Vagina (tissue), 2 donors: ENCODE data around the gene SRSF11. TPM values are rescaled to one million over a fixed set of nuclear protein-coding genes. Genes with fewer than 3 reads are reported as not detected.
A peak's percentile ranks its signal among the peaks of the same experiment; 100 is the strongest.

Experiments
- DNase-seq, 2 donors: peaks; one replicate each; pipeline ENCODE4 v3.0.0-alpha.2; 2017; ENCODE audit errors: extremely low spot score in 2 of 2
- H3K27ac ChIP-seq: fragments of 200-600 bp; sonication (generic); one replicate; pipeline ENCODE4 v1.5.1; 2019
- H3K27me3 ChIP-seq: fragments of 200-600 bp; sonication (generic); one replicate; pipeline ENCODE4 v1.5.1; 2019
- H3K36me3 ChIP-seq, 2 donors: fragments of 200-600 bp; sonication (generic); one replicate each; pipeline ENCODE4 v1.5.1; 2017 to 2019
- H3K4me1 ChIP-seq: fragments of 200-600 bp; sonication (generic); one replicate; pipeline ENCODE4 v1.5.1; 2019
- H3K4me3 ChIP-seq, 2 donors: fragments of 200-600 bp; sonication (generic); 1 replicate in 1 of 2; 2 replicates in 1 of 2; pipeline ENCODE4 v1.5.1; 2016 to 2019
- H3K9me3 ChIP-seq: fragments of 200-600 bp; sonication (generic); one replicate; pipeline ENCODE4 v1.5.1; 2019
- CTCF ChIP-seq, 3 experiments: fragments of 450-650 bp in 2 of 3; fragments of 200-600 bp in 1 of 3; sonication (generic) in 1 of 3; IDR thresholded peaks; one replicate each; pipeline ENCODE4 v1.5.1; 2017 to 2019; ENCODE audit warnings: antibody characterized with exemption in 3 of 3, mild to moderate bottlenecking in 2 of 3, moderate library complexity in 2 of 3
- POLR2A ChIP-seq, 2 donors: fragments of 450-650 bp; IDR thresholded peaks; one replicate each; pipeline ENCODE4 v1.6.1; 2017; ENCODE audit warnings: antibody characterized with exemption in 2 of 2, mild to moderate bottlenecking in 2 of 2, moderate library complexity in 2 of 2
- POLR2AphosphoS5 ChIP-seq, 2 donors: sonication (generic); formaldehyde crosslinking; IDR thresholded peaks; one replicate each; pipeline ENCODE4 v1.9.0; 2017; ENCODE audit warnings: antibody characterized with exemption in 2 of 2, mild to moderate bottlenecking in 2 of 2, low read depth in 1 of 2; ENCODE audit not compliant: insufficient read depth in 1 of 2
- intact Hi-C: fragments of 100-400 bp; cut with DNase I; formaldehyde crosslinking; loops from one replicate; pipeline ENCODE4 v1.15.1; 2023
- total RNA-seq: library from RNA; depleted of rRNA; stranded (reverse); fragments of >200 nt; gene quantifications from one replicate; pipeline ENCODE4 v1.2.3, GENCODE V29; 2016

SRSF11 gene
- total RNA-seq, 1 donor from 2014 or later = 186 TPM

- no peak overlapping the region for H3K27ac ChIP-seq
- peak overlapping the region in 1 of 2 donors; percentile 74 for H3K4me3 ChIP-seq
- intact Hi-C loops = no loop called here
- no peaks in the 10 kb centered on the region for H3K27me3 ChIP-seq
- H3K4me1 ChIP-seq = peaks cover 67% of the 10 kb centered on the region
- no peak for DNase-seq
- TF ChIP-seq POLR2AphosphoS5 (IDR thresholded peaks at IDR 0.05; ENCODE audit: insufficient read depth in 1 of 2, low read depth in 1 of 2) (no peak), CTCF (IDR thresholded peaks at IDR 0.05) (no peak), POLR2A (IDR thresholded peaks at IDR 0.05) (no peak)
- H3K36me3 ChIP-seq = peaks cover 0 to 4% of the 10 kb centered on the region in 2 donors
- H3K9me3 ChIP-seq = no peaks in the 10 kb centered on the region
These were observed 13.7 kb upstream of the SRSF11 start for GRCh38 chr1:70207492-70207891.

GRCh38 chr1:70208292-70208691, 12.9 kb upstream of the SRSF11 start:
- DNase-seq = no peak
- H3K27me3 ChIP-seq = no peaks in the 10 kb centered on the region
- H3K9me3 ChIP-seq = no peaks in the 10 kb centered on the region
- TF ChIP-seq POLR2A (IDR thresholded peaks at IDR 0.05) (no peak), POLR2AphosphoS5 (IDR thresholded peaks at IDR 0.05; ENCODE audit: insufficient read depth in 1 of 2, low read depth in 1 of 2) (no peak)
- intact Hi-C loops = no loop called here
- H3K27ac ChIP-seq = no peak overlapping the region
- H3K36me3 ChIP-seq = peaks cover 0 to 4% of the 10 kb centered on the region in 2 donors
- peaks cover 70% of the 10 kb centered on the region for H3K4me1 ChIP-seq
- H3K4me3 ChIP-seq = no peak overlapping the region

GRCh38 chr1:70210820-70211219, 10.4 kb upstream of the SRSF11 start:
- no peak for DNase-seq
- H3K27me3 ChIP-seq = no peaks in the 10 kb centered on the region
- H3K36me3 ChIP-seq = peaks cover 0 to 13% of the 10 kb centered on the region in 2 donors
- intact Hi-C loops = no loop called here
- H3K4me3 ChIP-seq = no peak overlapping the region
- H3K9me3 ChIP-seq = no peaks in the 10 kb centered on the region
- TF ChIP-seq POLR2A (IDR thresholded peaks at IDR 0.05) (no peak), CTCF (IDR thresholded peaks at IDR 0.05) (no peak), POLR2AphosphoS5 (IDR thresholded peaks at IDR 0.05; ENCODE audit: insufficient read depth in 1 of 2, low read depth in 1 of 2) (no peak)
- H3K27ac ChIP-seq = no peak overlapping the region
- H3K4me1 ChIP-seq = peaks cover 66% of the 10 kb centered on the region

- H3K36me3 ChIP-seq = peaks cover 0 to 14% of the 10 kb centered on the region in 2 donors
- peaks cover 62% of the 10 kb centered on the region for H3K4me1 ChIP-seq
- no peaks in the 10 kb centered on the region for H3K9me3 ChIP-seq
- DNase-seq = no peak
- H3K27ac ChIP-seq = no peak overlapping the region
- no peak overlapping the region for H3K4me3 ChIP-seq
- no peaks in the 10 kb centered on the region for H3K27me3 ChIP-seq
- TF ChIP-seq CTCF (IDR thresholded peaks at IDR 0.05) (no peak), POLR2A (IDR thresholded peaks at IDR 0.05) (no peak)
- intact Hi-C loops = no loop called here
These were observed 9.6 kb upstream of the SRSF11 start for GRCh38 chr1:70211541-70211940.

- TF ChIP-seq POLR2AphosphoS5 (IDR thresholded peaks at IDR 0.05; ENCODE audit: insufficient read depth in 1 of 2, low read depth in 1 of 2) (no peak), CTCF (IDR thresholded peaks at IDR 0.05) (no peak), POLR2A (IDR thresholded peaks at IDR 0.05) (no peak)
- intact Hi-C loops = no loop called here
- H3K4me1 ChIP-seq = peaks cover 42% of the 10 kb centered on the region
- no peaks in the 10 kb centered on the region for H3K9me3 ChIP-seq
- no peaks in the 10 kb centered on the region for H3K27me3 ChIP-seq
- no peak for DNase-seq
- no peak overlapping the region for H3K4me3 ChIP-seq
- peaks cover 0 to 26% of the 10 kb centered on the region in 2 donors for H3K36me3 ChIP-seq
- H3K27ac ChIP-seq = no peak overlapping the region
These were observed 1.2 kb upstream of the SRSF11 start for GRCh38 chr1:70220015-70220414.
